ENCODE results near the gene CCDC106. TPM values are rescaled to one million over a fixed set of nuclear protein-coding genes. Genes with fewer than 3 reads are reported as not detected.
A peak's percentile ranks its signal among the peaks of the same experiment; 100 is the strongest.

The CCDC106 gene
- total RNA-seq, 1 experiment from 2014 or later: 17.6 TPM

DNA sequence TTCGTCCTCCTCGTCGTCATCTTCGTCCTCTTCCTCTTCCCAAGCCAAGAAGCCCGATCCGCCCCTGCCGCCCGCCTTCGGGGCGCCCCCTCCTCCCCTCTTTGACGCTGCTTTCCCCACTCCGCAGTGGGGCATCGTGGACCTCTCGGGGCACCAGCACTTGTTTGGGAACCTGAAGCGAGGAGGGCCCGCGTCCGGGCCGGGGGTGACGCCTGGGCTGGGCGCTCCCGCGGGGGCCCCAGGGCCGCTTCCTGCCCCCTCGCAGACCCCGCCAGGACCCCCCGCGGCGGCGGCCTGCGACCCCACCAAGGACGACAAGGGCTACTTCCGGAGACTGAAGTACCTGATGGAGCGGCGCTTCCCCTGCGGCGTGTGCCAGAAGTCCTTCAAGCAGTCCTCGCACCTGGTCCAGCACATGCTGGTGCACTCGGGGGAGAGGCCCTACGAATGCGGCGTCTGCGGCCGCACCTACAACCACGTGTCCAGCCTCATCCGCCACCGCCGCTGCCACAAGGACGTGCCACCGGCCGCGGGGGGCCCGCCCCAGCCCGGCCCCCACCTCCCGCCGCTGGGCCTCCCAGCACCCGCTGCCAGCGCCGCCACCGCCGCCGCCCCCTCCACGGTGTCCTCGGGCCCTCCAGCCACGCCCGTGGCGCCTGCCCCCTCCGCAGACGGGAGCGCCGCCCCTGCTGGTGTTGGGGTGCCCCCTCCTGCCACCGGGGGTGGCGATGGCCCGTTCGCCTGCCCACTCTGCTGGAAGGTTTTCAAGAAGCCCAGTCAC lies 33.9 kb upstream of the CCDC106 start:
- DNase-seq (ENCODE audit: low read depth): no peak

DNA sequence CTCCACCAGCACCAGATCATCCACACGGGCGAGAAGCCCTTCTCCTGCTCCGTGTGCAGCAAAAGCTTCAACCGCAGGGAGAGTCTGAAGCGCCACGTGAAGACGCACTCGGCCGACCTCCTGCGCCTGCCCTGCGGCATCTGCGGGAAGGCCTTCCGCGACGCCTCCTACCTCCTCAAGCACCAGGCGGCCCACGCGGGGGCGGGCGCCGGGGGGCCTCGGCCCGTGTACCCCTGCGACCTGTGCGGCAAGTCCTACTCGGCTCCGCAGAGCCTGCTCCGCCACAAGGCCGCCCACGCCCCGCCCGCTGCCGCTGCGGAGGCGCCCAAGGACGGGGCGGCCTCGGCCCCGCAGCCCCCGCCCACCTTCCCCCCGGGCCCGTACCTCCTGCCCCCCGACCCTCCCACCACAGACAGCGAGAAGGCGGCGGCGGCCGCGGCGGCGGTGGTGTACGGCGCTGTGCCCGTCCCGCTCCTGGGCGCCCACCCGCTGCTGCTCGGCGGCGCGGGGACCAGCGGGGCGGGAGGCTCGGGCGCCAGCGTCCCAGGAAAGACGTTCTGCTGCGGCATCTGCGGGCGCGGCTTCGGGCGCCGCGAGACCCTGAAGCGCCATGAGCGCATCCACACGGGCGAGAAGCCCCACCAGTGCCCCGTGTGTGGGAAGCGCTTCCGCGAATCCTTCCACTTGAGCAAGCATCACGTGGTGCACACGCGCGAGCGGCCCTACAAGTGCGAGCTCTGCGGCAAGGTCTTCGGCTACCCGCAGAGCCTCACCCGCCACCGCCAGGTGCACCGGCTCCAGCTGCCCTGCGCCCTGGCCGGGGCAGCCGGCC lies 33.1 kb upstream of the CCDC106 start:
- DNase-seq (ENCODE audit: low read depth): no peak

DNA sequence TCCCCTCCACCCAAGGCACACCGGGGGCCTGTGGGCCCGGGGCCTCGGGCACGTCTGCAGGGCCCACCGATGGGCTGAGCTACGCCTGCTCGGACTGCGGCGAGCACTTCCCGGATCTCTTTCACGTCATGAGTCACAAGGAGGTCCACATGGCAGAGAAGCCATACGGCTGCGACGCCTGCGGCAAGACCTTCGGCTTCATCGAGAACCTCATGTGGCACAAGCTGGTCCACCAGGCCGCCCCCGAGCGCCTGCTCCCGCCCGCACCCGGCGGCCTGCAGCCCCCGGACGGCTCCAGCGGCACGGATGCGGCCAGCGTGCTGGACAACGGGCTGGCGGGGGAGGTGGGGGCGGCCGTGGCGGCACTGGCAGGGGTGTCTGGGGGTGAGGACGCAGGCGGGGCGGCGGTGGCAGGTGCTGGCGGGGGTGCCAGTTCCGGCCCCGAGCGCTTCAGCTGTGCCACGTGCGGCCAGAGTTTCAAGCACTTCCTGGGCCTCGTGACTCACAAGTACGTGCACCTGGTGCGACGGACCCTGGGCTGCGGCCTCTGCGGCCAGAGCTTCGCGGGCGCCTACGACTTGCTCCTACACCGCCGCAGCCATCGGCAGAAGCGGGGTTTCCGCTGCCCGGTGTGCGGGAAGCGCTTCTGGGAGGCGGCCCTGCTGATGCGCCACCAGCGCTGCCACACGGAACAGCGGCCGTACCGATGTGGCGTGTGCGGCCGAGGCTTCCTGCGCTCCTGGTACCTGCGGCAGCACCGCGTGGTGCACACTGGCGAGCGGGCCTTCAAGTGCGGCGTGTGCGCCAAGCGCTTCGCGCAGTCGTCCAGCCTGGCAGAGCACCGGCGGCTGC lies 32.2 kb upstream of the CCDC106 start:
- no peak for DNase-seq (ENCODE audit: low read depth)

DNA sequence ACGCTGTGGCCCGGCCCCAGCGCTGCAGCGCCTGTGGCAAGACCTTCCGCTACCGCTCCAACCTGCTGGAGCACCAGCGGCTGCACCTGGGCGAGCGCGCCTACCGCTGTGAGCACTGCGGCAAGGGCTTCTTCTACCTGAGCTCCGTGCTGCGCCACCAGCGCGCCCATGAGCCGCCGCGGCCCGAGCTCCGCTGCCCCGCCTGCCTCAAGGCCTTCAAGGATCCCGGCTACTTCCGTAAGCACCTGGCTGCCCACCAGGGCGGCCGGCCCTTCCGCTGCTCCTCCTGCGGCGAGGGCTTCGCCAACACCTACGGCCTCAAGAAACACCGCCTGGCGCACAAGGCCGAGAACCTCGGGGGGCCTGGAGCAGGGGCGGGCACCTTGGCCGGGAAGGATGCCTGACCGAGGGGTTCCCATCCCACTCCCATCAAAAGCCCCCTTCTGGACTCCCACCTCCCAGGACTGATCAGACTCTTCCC lies 31.6 kb upstream of the CCDC106 start:
- DNase-seq (ENCODE audit: low read depth): no peak

DNA sequence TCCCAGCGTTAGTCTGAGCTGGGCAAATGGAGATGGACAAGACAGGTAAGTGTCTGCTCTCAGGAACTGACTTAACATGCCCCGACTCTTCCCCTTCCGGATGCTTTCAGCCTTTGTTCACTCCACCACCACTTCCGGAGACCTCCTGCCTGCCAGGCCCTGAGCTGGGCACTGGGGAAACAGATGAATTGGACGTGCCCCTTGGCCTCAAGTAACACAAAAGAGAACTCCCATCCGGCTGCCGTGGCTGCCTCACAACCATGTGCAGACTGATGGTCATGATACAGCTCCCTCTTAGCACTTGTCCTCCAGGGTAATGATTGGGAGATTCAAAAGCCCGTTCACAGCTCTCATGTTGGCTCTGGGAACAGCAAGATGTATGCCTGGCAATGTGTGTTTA lies 30.6 kb upstream of the CCDC106 start:
- peak; percentile 37 for DNase-seq (ENCODE audit: low read depth)

DNA sequence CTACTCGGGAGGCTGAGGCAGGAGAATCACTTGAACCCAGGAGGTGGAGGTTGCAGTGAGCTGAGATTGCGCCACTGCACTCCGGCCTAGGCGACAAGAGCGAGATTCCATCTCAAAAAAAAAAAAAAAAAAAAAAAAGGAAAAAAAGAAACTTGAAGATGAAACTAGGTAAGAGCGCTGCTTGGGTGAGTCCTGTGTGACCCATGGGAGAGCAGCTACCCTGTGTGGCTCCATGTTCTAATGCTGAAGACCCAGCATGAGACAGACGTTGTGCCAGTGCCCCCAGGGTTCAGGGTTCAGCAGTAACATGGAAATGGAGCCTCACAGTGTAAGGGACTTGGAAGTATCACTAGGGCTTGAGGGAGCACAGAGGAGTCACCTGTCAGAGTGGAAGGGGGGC lies 29.6 kb upstream of the CCDC106 start:
- no peak for DNase-seq (ENCODE audit: low read depth)

DNA sequence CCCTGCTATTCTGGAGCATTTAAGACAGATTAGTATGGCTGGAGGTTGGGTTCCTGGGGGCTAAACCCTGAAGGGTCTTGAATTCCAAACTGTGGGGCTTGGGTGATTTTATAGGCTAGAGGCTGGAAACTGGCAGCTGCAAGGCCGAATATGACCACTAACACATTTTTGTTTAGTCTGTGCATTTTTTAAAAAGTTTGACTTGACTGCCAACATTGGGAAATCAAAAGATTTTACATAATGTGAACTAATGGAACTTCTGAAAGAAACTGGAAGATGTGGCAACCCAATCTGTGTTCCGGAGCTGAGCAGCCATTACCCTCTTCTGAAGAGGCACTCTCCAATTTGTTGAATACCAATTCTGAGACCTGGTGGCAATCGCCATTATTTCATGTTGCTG lies 28.7 kb upstream of the CCDC106 start:
- no peak for DNase-seq (ENCODE audit: low read depth)

DNA sequence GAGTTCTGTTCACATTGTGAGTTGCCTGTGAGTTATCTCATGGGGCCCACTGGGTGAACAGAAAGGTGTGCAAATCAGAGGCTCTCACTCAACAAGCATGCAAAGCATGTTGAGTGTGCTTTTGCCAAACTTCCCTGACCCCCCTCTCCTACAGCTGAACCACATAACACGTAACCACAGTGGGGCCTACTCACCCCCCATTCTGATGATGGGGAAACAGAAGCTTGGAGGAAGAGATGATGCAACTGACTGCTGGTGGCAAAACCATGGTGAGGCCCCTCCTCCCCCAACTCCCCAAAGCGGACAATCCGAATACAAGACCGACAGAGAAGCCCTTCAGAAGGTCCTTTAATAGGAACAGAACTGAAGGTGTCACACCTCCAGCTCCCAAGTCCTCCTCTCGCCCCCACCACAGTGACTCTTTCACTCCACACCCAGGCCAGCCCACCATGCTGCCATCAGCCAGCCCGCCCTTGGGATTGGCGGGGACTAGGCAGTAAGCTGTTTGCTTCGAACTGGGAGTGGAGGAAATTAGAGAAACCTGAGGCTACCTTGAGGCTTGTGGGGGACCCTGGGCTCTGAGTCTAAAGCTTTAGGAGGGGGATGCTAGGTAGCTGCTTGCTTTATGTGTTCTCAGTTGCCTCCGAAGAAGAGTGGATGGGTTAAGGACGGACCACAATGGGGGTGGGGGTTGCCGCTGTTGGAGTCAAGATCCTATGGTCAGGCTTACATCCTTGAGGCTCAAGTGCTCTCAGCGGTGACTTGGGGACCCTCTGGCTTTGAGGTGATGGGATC lies 27.4 kb upstream of the CCDC106 start:
- DNase-seq (ENCODE audit: low read depth): no peak

DNA sequence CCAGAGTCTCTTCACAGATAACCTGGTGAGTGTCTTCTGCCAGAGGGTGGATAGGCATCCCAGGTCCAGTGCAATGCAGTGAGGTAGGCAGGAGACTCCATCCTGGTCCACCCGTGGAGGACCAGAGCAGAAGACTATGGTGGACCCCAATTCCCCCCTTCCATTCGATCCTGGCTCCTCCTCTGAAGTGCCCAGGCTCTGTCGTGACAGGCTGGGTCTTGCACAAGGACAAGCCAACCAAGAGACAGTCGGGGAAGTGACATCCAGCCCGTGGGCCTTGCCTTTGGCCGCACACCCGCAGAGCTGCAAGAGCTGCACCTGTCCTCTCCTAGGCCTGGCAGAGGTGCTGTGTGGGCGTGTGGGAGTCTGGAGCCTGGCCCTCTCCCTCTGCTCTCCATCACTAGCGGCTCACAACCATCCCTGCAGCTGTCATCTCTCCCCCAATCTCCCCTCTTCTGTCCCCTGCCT lies 26.8 kb upstream of the CCDC106 start:
- no peak for DNase-seq (ENCODE audit: low read depth)

DNA sequence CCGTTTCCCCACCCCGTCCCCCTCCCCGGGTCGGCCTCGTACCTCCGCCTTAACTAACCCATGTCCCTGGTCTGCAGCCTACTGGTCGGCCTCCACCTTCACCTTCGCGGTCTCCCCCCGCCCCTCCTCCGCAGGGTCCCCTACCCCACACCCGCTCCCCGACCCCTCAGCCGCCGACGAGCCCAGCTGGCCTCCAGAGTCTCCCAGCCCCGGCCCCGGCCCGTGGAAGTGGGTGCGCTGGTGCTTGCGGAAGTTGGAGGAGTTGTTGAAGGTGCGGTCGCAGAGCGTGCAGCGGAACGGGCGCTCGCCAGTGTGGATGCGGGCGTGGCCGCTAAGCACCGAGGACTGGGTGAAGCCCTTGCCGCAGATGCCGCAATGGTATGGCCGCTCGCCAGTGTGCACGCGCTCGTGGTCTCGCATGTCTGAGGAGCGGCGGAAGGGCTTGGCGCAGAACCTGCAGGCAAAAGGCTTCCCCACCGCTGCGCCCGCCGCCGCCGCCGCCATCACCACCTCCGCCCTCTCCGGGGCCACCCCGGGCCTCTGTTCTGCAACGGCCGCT lies 26.3 kb upstream of the CCDC106 start:
- no peak for DNase-seq (ENCODE audit: low read depth)

DNA sequence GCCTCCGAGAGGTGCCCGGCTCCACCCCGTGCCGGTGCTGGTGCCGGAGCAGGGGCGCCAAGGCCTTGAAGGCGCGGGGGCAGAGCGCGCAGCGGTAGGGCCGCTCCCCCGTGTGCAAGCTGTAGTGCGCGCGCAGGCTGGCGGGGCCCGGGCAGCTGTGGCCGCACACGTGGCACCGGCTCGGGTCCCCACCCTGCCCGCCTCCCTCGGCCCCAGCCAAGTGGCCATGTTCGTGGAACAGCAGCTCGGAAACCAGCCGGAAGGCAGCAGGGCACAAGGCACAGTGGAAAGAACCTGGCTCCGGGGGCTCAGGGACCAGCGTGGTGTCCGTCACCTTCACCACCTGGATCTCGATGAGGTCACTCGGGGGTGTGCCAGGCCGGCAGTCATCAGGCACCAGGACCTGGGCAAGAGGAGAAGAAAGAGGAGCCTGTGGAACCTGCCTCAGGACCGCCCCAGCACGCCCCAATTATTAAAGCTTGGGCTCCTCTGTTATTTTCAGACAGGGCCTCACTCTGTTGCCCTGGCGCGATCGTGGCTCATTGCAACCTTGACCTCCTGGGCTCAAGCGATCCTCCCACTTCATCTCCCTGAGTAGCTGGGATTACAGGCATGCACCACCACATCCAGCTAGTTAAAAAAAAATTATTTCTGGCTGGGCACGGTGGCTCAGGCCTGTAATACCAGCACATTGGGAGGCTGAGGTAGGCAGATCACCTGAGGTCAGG lies 25.6 kb upstream of the CCDC106 start:
- DNase-seq (ENCODE audit: low read depth): no peak

DNA sequence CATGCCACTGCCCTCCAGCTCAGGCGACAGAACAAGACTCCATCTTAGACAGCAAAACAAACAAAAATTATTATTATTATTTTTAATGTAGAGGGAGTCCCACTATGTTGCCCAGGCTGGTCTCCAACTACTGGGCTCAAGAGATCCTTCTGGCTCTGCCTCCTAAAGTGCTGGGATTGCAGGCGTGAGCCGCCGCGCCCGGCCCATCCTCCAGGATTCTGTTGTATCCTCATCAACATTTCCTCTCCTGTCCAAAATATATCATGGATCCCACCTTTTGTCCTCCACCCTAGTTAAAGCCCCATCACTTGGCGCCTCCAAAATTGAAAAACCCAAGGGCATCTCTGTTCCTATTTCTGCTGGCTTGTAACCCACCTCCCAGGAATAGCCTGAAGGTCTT lies 24.9 kb upstream of the CCDC106 start:
- no peak for DNase-seq (ENCODE audit: low read depth)

DNA sequence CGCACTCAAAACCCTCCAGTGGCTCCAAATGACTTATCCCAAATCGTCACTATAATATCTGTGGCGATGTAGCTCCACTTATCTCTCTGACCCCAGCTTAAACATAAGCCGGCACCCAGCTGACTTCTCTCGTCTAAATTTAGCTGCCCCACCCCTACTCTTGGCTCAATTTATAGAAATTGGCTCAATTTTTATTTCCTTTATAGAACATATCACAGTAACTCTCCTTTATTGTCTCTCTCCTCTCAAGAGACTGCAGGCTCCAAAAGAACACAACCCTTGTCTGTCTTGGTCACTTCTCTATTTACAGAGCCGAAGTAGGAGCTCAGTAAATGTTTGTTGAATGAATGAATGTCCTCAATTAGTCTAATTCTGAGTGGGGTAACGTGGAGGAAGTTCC lies 24.5 kb upstream of the CCDC106 start:
- no peak for DNase-seq (ENCODE audit: low read depth)

DNA sequence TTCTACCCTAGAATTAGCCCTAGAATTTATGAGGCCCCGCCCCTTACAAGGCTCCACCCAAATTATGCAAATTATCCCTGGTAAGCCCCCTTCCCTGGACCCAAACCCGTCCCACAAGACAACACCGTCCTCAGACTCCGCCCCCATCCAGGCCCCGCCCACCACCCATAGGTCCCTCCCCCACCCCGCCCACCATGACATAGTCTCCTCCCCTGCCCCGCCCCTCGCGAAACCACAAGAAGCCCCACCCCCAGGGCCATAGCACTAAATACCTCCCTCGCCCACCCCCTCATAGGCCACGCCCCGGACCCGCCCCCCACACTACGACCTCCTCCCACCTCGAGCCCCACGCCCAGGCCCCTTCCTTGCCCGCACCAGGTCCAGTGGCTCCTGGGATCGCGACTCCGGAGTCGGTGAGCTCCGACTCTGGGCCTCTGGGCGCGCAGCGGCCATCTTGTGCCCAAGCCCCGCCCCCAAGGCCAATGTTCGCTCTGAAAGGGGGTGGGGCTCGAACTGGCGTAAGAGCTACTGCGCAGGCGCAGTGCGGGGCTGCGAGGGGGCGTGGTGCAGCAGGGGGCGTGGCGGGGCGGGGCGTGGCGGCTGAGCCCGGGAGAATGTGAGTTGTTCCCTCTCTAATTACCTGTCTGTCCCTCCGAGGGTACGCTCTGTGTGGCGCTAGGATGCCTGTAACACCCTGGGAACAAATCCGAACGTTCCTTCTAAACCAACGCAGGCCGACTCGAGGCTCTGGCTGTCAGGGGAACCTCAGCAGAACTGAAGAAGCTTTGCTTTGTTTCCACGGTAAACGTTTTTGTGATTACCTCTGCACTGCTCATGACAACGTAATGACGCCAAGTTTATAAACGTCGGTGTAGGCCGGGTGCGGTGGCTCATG lies 23.7 kb upstream of the CCDC106 start, which contains the start of gene ZNF784:
Gene ZNF784 (minus strand): TSS at position 458 of the 895 bp plus-strand sequence. CDS start 5 bp downstream, at position 453.
- peak; percentile 76 for DNase-seq (ENCODE audit: low read depth)

DNA sequence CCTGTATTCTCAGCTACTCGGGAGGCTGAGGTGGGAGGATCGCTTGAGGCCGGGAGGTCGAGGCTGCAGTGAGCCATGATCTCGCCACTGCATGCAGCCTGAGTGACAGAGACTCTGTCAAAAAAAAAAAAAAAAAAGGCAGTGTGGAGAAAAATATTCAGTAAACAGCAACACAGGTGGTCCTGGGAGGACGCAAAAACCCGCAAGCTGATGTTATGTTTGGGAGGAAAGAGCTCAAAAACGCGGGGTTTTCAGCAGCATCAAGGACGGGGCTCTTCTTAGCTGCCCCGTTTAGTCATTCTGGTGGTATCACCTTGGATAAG lies 23.0 kb upstream of the CCDC106 start:
- no peak for DNase-seq (ENCODE audit: low read depth)

DNA sequence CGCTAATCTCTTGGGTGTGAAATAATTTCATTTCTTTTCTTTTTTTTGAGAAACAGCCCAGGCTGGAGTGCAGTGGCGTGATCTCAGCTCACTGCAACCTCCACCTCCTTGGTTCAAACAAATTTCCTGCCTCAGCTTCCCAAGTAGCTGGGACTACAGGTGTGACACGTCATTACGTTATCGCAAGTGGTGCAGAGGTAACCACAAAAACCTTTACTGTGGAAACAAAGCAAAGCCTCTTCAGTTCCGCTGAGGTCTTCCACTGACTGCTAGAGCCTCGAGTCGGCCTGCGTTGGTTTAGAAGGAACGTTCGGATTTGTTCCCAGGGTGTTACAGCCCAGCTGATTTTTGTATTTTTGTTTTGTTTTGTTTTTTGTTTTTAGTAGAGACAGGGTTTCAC lies 21.7 kb upstream of the CCDC106 start:
- DNase-seq (ENCODE audit: low read depth): no peak

DNA sequence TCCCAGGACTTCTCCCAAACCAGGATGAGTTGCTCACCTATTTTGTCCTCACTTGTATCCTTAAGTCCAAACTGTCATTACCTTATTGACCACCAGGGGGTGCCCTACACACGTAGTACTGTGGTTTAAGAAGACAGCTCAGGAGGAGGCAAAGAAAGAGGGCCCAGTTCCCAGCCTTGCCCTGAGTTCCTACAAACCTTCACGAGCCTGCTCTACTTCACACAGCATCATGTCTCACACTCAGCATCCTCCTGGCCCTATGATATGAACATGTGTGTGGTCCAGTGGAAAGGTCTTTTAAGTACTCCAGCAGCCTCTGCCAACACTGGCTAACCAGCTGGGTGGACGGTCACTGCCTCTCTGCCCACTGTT lies 15.6 kb upstream of the CCDC106 start:
- peak; percentile 79 for DNase-seq (ENCODE audit: low read depth)

DNA sequence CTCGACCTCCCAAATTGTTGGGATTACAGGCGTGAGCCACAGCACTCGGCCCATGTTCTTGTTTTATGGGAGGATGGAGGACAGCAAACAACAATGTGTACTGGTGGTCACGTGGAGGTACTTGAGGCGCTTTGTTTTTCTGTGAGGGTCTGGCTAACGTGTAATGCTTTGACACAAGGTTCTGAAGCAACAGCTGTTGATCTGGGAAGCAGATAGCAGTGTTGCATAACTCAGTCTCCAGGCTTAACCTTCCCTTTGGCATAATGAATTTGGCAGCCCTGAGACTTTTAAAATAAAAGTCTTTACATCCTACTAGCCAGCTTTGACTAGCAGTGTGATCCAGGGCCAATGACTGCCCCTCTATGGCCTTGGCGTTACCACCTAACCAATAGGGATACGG lies 14.2 kb upstream of the CCDC106 start:
- no peak for DNase-seq (ENCODE audit: low read depth)

DNA sequence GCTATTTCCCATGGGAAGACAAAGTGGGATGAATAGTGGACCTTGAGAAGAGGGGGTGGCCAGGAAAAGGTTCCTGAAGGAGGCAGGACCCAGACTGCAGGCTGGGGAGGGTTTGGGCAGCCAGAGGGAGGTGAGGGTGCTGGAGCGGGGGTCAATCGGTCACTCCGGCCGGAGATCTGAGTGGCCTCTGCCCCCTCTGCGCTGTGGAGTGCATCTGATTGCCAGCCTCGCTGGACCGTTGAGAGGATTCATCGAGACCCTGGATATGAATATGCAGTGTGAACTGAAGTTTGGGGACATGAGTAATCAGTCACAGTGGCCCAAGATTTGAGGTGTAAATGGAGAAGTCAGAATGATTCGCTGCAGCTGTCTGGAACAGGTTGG lies 12.7 kb upstream of the CCDC106 start:
- DNase-seq (ENCODE audit: low read depth): no peak
